Measurements from ENCODE around the gene FHDC1. TPM values are rescaled to one million over a fixed set of nuclear protein-coding genes. Genes with fewer than 3 reads are reported as not detected.
"Not testable (repeated sequence)": the region's sequence is repeated elsewhere in the genome, so short reads cannot be mapped to it uniquely, and the experiment has no call there.

Gene FHDC1, protein sequence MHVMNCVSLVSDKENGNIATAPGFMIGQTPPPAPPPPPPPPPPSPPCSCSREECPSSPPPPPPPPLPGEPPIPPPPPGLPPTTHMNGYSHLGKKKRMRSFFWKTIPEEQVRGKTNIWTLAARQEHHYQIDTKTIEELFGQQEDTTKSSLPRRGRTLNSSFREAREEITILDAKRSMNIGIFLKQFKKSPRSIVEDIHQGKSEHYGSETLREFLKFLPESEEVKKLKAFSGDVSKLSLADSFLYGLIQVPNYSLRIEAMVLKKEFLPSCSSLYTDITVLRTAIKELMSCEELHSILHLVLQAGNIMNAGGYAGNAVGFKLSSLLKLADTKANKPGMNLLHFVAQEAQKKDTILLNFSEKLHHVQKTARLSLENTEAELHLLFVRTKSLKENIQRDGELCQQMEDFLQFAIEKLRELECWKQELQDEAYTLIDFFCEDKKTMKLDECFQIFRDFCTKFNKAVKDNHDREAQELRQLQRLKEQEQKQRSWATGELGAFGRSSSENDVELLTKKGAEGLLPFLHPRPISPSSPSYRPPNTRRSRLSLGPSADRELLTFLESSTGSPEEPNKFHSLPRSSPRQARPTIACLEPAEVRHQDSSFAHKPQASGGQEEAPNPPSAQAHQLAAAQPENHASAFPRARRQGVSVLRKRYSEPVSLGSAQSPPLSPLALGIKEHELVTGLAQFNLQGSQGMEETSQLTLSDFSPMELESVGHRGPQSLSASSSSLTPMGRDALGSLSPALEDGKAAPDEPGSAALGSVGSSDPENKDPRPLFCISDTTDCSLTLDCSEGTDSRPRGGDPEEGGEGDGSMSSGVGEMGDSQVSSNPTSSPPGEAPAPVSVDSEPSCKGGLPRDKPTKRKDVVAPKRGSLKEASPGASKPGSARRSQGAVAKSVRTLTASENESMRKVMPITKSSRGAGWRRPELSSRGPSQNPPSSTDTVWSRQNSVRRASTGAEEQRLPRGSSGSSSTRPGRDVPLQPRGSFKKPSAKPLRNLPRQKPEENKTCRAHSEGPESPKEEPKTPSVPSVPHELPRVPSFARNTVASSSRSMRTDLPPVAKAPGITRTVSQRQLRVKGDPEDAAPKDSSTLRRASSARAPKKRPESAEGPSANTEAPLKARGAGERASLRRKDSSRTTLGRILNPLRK
- 3.6 TPM for total RNA-seq
- polyA plus RNA-seq (ENCODE audit: insufficient read depth in 1 of 8, insufficient read length in 8 of 8, low replicate concordance in 1 of 8), result 10 to 100 TPM in 1 of 8 donors, 1 to 10 TPM in 7; 5.7 to 11.1 (median 7.0) TPM
- long read RNA-seq, donor 1, result 0 reads
- long read RNA-seq, donor 2, result 0 reads
- long read RNA-seq, donor 3, result 0 reads
- long read RNA-seq, donor 4, result 0 reads
- long read RNA-seq, donor 5, partial matches to known transcripts, result 5 of 5 reads
- long read RNA-seq, donor 5, other reads (novel, unspliced or antisense), result 0 of 5 reads
- long read RNA-seq, donor 6, result 0 reads
- long read RNA-seq, donor 7, result 0 reads
- long read RNA-seq, donor 8, result 0 reads
- long read RNA-seq, donor 9, result 0 reads
- long read RNA-seq, donor 10, result 0 reads
- long read RNA-seq, donor 11, full-length matches to known transcripts, result 1 of 1 reads
- long read RNA-seq, donor 11, partial matches to known transcripts, result 0 of 1 reads
- long read RNA-seq, donor 11, other reads (novel, unspliced or antisense), result 0 of 1 reads

DNA sequence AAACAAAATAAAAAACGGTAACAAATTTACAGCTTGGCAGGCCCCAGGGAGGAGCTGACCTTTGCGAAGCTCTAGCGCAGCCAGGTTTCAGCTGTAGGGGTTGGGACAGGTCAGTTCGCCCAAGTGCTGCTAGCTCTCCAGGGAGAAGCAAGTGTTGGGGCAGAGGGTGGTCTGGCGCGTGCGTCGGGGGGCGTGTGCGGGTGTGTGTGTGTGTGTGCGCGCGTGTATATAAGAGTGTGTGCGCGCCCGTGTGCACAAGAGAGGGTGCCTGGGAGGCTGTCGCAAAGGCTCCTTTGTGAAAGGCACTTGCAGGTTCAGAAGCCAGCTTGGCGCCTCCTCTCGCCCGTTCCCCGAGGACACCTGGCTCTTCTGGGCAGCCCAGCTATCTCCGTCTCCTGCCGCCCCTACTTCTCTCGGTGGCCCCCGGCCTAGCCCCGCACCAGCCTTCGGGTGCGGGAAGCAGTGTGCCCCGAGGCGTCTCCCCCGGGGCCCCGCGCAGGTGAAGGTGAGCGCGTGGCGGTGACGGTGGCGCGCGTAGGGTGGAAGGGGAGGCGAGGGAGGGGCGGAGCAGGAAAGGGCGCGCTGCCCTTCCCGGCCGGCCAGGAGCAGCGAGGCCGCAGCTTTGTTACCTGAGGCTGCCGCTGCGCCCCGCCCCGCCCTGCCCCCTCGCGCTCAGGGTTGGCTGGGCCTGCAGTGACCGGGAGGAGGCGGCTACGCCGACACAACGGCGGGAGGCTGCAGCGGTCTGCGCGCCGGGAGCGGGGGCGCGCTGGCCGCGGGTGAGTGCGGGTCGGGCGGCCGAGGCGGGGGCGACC is at the start of gene FHDC1:
Gene FHDC1, plus strand, starts transcription at position 693 of the 815 bp plus-strand sequence. CDS start 6,735 bp downstream, outside the sequence.
- peak within 1 kb of the TSS; percentile 63 for H3K4me3 ChIP-seq (ENCODE audit: low read length)
- H3K36me3 ChIP-seq (ENCODE audit: control insufficient read depth, insufficient read depth, low read length), result no peaks in the 10 kb centered on the region
- DNase-seq, result peak; percentile 47
- peak within 1 kb of the TSS; percentile 31 for H3K27ac ChIP-seq (ENCODE audit: low read length)
- WGBS (ENCODE audit: insufficient coverage), result 2% methylated on average over 57 of the region's 75 CpGs
- peaks cover 46% of the 10 kb centered on the region for H3K27me3 ChIP-seq (ENCODE audit: control insufficient read depth, insufficient read depth, low read length)
- H3K9me3 ChIP-seq (replicated peaks; ENCODE audit: control insufficient read depth, low read depth, low read length), result no peaks in the 10 kb centered on the region
- H3K4me1 ChIP-seq (ENCODE audit: control insufficient read depth, insufficient read depth, low read length), result peaks cover 18% of the 10 kb centered on the region

DNA sequence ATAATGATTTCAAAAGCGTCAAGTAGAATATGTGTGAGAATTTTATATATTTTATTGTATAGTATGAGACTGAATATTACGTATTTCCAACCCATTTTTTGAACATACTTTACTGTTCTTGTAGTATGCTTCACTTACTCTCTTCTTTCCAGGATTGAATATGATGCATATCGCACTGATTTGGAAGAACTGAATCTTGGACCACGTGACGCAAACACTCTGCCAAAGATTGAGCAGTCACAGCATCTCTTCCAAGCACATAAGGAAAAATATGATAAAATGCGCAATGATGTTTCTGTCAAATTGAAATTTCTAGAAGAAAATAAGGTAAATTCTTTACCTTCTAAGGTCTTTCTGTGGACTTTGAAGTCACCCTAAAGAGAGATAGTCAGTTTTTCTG is 48.1 kb upstream of the FHDC1 start:
- peaks cover 6% of the 10 kb centered on the region for H3K36me3 ChIP-seq (ENCODE audit: control insufficient read depth, insufficient read depth, low read length)
- H3K4me1 ChIP-seq (ENCODE audit: control insufficient read depth, insufficient read depth, low read length), result no peaks in the 10 kb centered on the region
- no CpG with 5 or more reads among the region's 6 CpGs for WGBS (ENCODE audit: insufficient coverage)
- no peak overlapping the region for H3K27ac ChIP-seq (ENCODE audit: low read length)
- peak; percentile 18 for DNase-seq
- H3K9me3 ChIP-seq (replicated peaks; ENCODE audit: control insufficient read depth, low read depth, low read length), result no peaks in the 10 kb centered on the region
- H3K27me3 ChIP-seq (ENCODE audit: control insufficient read depth, insufficient read depth, low read length), result no peaks in the 10 kb centered on the region
- no peak overlapping the region for H3K4me3 ChIP-seq (ENCODE audit: low read length)

DNA sequence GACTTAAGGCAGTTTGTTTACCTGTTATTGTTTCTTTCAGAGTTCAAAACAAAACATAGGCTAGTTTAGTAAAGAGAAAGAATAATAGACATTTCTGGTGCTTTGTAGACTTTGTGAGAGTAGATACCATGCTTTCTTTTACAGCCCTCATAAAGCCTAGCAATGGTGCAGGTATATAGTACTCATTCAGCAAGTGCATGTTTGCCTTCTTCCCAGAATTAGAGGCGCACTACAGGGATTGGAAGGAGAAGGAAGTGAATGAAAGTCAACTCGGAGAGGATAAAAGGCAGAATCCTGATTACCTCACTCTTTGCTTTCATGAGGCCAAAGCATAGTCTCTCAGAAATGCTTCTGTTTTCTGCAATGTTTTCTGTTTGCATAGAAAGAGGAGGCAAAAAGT is 43.1 kb upstream of the FHDC1 start:
- Histone ChIP-seq H3K27ac (ENCODE audit: low read length) (no peak overlapping the region), H3K4me1 (ENCODE audit: control insufficient read depth, insufficient read depth, low read length) (no peaks in the 10 kb centered on the region), H3K4me3 (ENCODE audit: low read length) (no peak overlapping the region), H3K36me3 (ENCODE audit: control insufficient read depth, insufficient read depth, low read length) (peaks cover 5% of the 10 kb centered on the region), H3K27me3 (ENCODE audit: control insufficient read depth, insufficient read depth, low read length) (no peaks in the 10 kb centered on the region), H3K9me3 (replicated peaks; ENCODE audit: control insufficient read depth, low read depth, low read length) (no peaks in the 10 kb centered on the region)
- WGBS (ENCODE audit: insufficient coverage), result no CpG with 5 or more reads among the region's 2 CpGs
- no peak for DNase-seq

DNA sequence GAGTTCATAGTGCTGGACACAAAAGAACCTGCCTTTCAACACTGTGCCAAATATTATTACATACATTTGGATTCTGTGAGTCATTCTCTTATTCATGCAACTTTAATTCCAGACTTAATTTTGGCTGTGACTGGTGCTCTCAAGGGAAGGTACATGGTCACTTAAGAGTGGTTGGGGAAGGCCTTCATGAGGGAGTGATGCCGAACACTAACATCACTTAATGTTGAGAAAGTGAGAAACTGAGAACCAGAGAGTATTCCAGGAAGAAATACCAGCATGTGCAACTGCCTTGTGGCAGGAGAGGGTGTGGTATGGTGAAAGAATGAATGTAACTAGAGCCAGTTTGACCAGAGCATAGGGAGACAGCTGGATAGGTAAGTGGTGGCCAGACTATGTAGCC is 41.5 kb upstream of the FHDC1 start:
- Histone ChIP-seq H3K9me3 (replicated peaks; ENCODE audit: control insufficient read depth, low read depth, low read length) (no peaks in the 10 kb centered on the region), H3K4me1 (ENCODE audit: control insufficient read depth, insufficient read depth, low read length) (no peaks in the 10 kb centered on the region), H3K36me3 (ENCODE audit: control insufficient read depth, insufficient read depth, low read length) (peaks cover 5% of the 10 kb centered on the region), H3K27me3 (ENCODE audit: control insufficient read depth, insufficient read depth, low read length) (no peaks in the 10 kb centered on the region), H3K27ac (ENCODE audit: low read length) (no peak overlapping the region), H3K4me3 (ENCODE audit: low read length) (no peak overlapping the region)
- DNase-seq, result no peak
- WGBS (ENCODE audit: insufficient coverage), result 40% methylated on average over 1 of the region's 1 CpG

DNA sequence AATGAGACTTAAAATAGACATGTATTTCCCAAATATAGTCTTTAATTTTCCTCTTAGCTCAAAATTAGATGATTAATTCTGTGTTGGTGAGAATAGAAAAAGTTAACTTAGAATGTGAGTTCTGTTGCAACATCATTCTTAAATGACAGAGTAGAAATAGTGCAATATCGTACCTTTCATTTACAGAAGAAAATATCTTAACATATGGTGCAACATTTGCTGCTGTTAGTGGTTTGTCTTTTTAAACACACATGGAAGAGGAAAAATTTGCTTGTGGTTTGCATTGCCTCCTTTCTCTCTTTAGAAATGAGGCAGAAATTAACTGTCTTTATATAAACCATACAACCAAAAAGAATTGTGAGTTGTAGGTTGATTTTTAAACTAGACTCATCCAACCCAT is 39.3 kb upstream of the FHDC1 start:
- Histone ChIP-seq H3K36me3 (ENCODE audit: control insufficient read depth, insufficient read depth, low read length) (peaks cover 2% of the 10 kb centered on the region), H3K27me3 (ENCODE audit: control insufficient read depth, insufficient read depth, low read length) (no peaks in the 10 kb centered on the region), H3K4me1 (ENCODE audit: control insufficient read depth, insufficient read depth, low read length) (no peaks in the 10 kb centered on the region), H3K27ac (ENCODE audit: low read length) (no peak overlapping the region), H3K4me3 (ENCODE audit: low read length) (no peak overlapping the region), H3K9me3 (replicated peaks; ENCODE audit: control insufficient read depth, low read depth, low read length) (no peaks in the 10 kb centered on the region)
- WGBS (ENCODE audit: insufficient coverage), result no CpG with 5 or more reads among the region's 1 CpG
- DNase-seq, result no peak

DNA sequence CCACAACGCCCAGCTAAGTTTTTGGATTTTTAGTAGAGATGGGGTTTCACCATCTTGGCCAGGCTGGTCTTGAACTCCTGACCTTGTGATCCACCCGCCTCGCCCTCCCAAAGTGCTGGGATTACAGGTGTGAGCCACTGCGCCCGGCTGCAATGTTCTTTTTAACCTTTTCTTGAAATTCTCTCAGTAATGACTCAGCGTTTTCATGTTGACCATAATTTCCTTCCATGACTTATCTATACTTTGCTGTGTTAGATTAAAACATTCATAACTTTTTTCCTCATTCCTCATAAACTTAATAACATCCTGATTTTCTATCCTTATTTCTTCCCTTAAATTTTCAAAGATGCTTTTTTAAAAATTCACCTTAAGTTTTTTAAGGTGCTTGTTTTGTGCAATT is 38.0 kb upstream of the FHDC1 start:
- 92% methylated on average over 4 of the region's 6 CpGs for WGBS (ENCODE audit: insufficient coverage)

DNA sequence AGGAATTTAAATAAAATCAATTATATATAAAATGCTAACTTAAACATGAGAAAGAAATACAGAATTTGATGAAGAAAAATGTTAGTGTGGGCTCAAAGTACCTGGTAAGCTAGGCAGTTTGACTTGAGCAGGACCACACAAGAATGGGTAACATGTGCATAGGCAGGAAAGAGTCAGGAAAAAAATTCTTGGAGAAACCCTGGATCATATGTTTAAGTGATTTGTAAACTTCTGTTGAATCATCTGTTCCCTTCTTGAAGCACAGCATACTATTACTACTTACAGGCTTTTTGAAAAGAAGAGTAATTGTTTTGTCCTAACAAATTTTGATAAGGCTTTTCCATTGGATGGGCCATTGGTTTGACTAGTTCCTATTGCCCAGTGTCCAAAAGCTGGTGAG is 37.5 kb upstream of the FHDC1 start:
- Histone ChIP-seq H3K27ac (ENCODE audit: low read length) (no peak overlapping the region), H3K36me3 (ENCODE audit: control insufficient read depth, insufficient read depth, low read length) (no peaks in the 10 kb centered on the region), H3K4me1 (ENCODE audit: control insufficient read depth, insufficient read depth, low read length) (no peaks in the 10 kb centered on the region), H3K4me3 (ENCODE audit: low read length) (no peak overlapping the region), H3K27me3 (ENCODE audit: control insufficient read depth, insufficient read depth, low read length) (no peaks in the 10 kb centered on the region), H3K9me3 (replicated peaks; ENCODE audit: control insufficient read depth, low read depth, low read length) (no peaks in the 10 kb centered on the region)
- no peak for DNase-seq

More for the DNA sequence above, 38.0 kb upstream of the FHDC1 start:
- not testable (repeated sequence) for H3K4me3 ChIP-seq (ENCODE audit: low read length); H3K27me3 ChIP-seq (ENCODE audit: control insufficient read depth, insufficient read depth, low read length); H3K27ac ChIP-seq (ENCODE audit: low read length); H3K4me1 ChIP-seq (ENCODE audit: control insufficient read depth, insufficient read depth, low read length); DNase-seq; H3K36me3 ChIP-seq (ENCODE audit: control insufficient read depth, insufficient read depth, low read length); H3K9me3 ChIP-seq (replicated peaks; ENCODE audit: control insufficient read depth, low read depth, low read length)

DNA sequence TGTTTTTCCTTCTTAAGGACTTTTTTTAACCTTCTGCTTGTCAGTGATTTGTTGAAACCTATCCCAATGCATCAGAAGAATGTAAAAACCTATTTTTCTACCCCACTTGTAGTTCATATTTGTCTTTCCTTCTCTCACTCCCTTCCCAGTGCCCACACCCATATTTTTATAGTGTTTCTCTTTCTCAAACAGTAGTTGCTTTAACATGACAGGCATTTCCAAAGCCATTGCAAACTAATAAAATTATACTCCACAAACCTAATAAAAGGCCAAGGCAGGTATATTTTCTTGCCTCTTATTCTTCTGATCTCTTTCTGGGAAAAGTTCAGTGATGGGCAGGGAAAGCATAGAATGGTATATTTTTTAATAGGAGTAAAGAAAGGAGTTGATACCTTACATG is 35.7 kb upstream of the FHDC1 start:
- no peak overlapping the region for H3K27ac ChIP-seq (ENCODE audit: low read length)
- no peaks in the 10 kb centered on the region for H3K27me3 ChIP-seq (ENCODE audit: control insufficient read depth, insufficient read depth, low read length)
- DNase-seq, result no peak
- no peak overlapping the region for H3K4me3 ChIP-seq (ENCODE audit: low read length)
- no peaks in the 10 kb centered on the region for H3K4me1 ChIP-seq (ENCODE audit: control insufficient read depth, insufficient read depth, low read length)
- H3K36me3 ChIP-seq (ENCODE audit: control insufficient read depth, insufficient read depth, low read length), result no peaks in the 10 kb centered on the region
- no peaks in the 10 kb centered on the region for H3K9me3 ChIP-seq (replicated peaks; ENCODE audit: control insufficient read depth, low read depth, low read length)

DNA sequence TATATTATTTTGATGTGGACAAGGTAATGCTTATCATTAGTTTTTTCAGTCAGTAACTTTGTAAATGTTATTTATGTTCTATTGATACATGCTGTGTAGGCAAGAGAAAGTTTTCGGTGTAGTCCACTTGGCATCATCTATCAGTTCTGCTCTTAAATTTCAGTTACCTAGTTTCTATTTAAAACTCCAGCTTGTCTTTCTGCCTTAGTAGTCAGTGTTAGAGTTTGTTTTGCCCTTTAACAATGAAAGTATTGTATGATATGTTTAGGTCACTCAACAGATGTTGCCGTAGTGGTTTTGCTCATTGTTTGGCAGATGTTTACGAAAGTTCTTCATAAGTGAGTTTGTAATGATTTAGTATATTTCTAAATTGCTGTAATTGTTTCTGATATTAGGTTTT is 34.9 kb upstream of the FHDC1 start:
- Histone ChIP-seq H3K27ac (ENCODE audit: low read length) (no peak overlapping the region), H3K36me3 (ENCODE audit: control insufficient read depth, insufficient read depth, low read length) (no peaks in the 10 kb centered on the region), H3K4me3 (ENCODE audit: low read length) (no peak overlapping the region), H3K4me1 (ENCODE audit: control insufficient read depth, insufficient read depth, low read length) (no peaks in the 10 kb centered on the region), H3K27me3 (ENCODE audit: control insufficient read depth, insufficient read depth, low read length) (no peaks in the 10 kb centered on the region), H3K9me3 (replicated peaks; ENCODE audit: control insufficient read depth, low read depth, low read length) (no peaks in the 10 kb centered on the region)
- peak; percentile 36 for DNase-seq
- no CpG with 5 or more reads among the region's 3 CpGs for WGBS (ENCODE audit: insufficient coverage)

Data from muscle of leg (tissue), 16 donors.